Stimulated activated CD4-positive, alpha-beta T cell treated with anti-CD3 and anti-CD28 coated beads, Interleukin-2, amount 100 ng/mL, for 48 hours (primary cell): ENCODE results near the gene ITM2C.

ENCODE experiments used
- DNase-seq, 2 donors: peaks; one replicate each; pipeline ENCODE4 v3.0.0-alpha.2; 2020

The ITM2C gene

GRCh38 chr2:230908595-230909191 is 44.0 kb downstream of the ITM2C start:
- peak; percentile 40 to 60 for DNase-seq

GRCh38 chr2:230909841-230910545 is 45.3 kb downstream of the ITM2C start:
- DNase-seq = no peak

- no peak for DNase-seq
Observed at GRCh38 chr2:230910546-230911177, 45.9 kb downstream of the ITM2C start.

- DNase-seq = no peak
Observed at GRCh38 chr2:230912046-230912445, 47.3 kb downstream of the ITM2C start.

GRCh38 chr2:230912724-230913123 is 48.0 kb downstream of the ITM2C start:
- no peak for DNase-seq

- no peak for DNase-seq
Observed at GRCh38 chr2:230913406-230914143, 48.8 kb downstream of the ITM2C start.

- DNase-seq = no peak
Observed at GRCh38 chr2:230914886-230915285, 50.1 kb downstream of the ITM2C start.

GRCh38 chr2:230915319-230915718 is 50.6 kb downstream of the ITM2C start:
- no peak for DNase-seq

GRCh38 chr2:230916218-230916617 is 51.5 kb downstream of the ITM2C start:
- no peak for DNase-seq

- no peak for DNase-seq
Observed at GRCh38 chr2:230919240-230919639, 54.5 kb downstream of the ITM2C start.

GRCh38 chr2:230919681-230920080 is 54.9 kb downstream of the ITM2C start:
- DNase-seq = no peak

GRCh38 chr2:230920167-230920566 is 55.4 kb downstream of the ITM2C start:
- DNase-seq = no peak

- DNase-seq = no peak
Observed at GRCh38 chr2:230921806-230922595, 57.3 kb downstream of the ITM2C start.

- no peak for DNase-seq
Observed at GRCh38 chr2:230922951-230923717, 58.4 kb downstream of the ITM2C start.

- no peak for DNase-seq
Observed at GRCh38 chr2:230924092-230924469, 59.3 kb downstream of the ITM2C start.

- peak; percentile 61 to 76 for DNase-seq
Observed at GRCh38 chr2:230924470-230925341, 60.0 kb downstream of the ITM2C start, which contains the start of gene GPR55. Gene GPR55 (minus strand): TSS chr2:230925242. CDS start chr2:230910962, 14,280 bp downstream.

GRCh38 chr2:230925443-230925878 is 60.7 kb downstream of the ITM2C start:
- no peak for DNase-seq

- peak in 1 of 2 donors; percentile 36 for DNase-seq
Observed at GRCh38 chr2:230925879-230926765, 61.4 kb downstream of the ITM2C start.

- no peak for DNase-seq
Observed at GRCh38 chr2:230927711-230928341, 63.1 kb downstream of the ITM2C start.
